ENCODE results near the gene MRPL20. TPM values are rescaled to one million over a fixed set of nuclear protein-coding genes. Genes with fewer than 3 reads are reported as not detected.

Gene MRPL20
- polyA plus RNA-seq, 1 of the 3 experiments (the other 2 are of a cell fraction) = 210 TPM

- no peak for TF ChIP-seq FOSL2 (IDR thresholded peaks at IDR 0.05; ENCODE audit: borderline replicate concordance, low read depth)
- no peak for TF ChIP-seq SMC3 (IDR thresholded peaks at IDR 0.05; ENCODE audit: low read depth, low read length)
- TF ChIP-seq SIN3A (IDR thresholded peaks at IDR 0.05; ENCODE audit: borderline replicate concordance, low read depth, low read length) = no peak
- TF ChIP-seq POLR2AphosphoS5 (IDR thresholded peaks at IDR 0.05; ENCODE audit: low read depth, low read length) = no peak
These were observed 40.4 kb downstream of the MRPL20 start (continued) for GRCh38 chr1:1366699-1367066.

GRCh38 chr1:1365875-1366698 is 41.0 kb downstream of the MRPL20 start:
- H3K4me2 ChIP-seq = no peak overlapping the region
- no peak for DNase-seq
- 63% methylated on average over 10 of the region's 10 CpGs for WGBS (ENCODE audit: low lambda C conversion rate)
- no peak overlapping the region for H3K9ac ChIP-seq
- no peaks in the 10 kb centered on the region for H3K9me2 ChIP-seq
- ChIA-PET POLR2A (no interaction called here), CTCF (interaction anchor here (1.6 kb wide), 1 partner anchor 33 kb away, joined by 3 read pairs; the partner anchor contains the start of gene CCNL2)
- no peaks in the 10 kb centered on the region for H3K79me2 ChIP-seq (ENCODE audit: insufficient read depth)
- H2AFZ ChIP-seq (ENCODE audit: low read depth) = no peak overlapping the region
- peaks cover 9% of the 10 kb centered on the region for H3F3A ChIP-seq (replicated peaks; ENCODE audit: insufficient read depth)
- peaks cover 2 to 3% of the 10 kb centered on the region in 2 experiments; a peak in 3 of 4 replicates for H3K4me1 ChIP-seq (ENCODE audit: control insufficient read depth in 1 of 2, insufficient read depth in 2 of 2, low read depth in 1 of 2, low read length in 1 of 2)
- H3K36me3 ChIP-seq (replicated peaks in 1 of 2; ENCODE audit: control insufficient read depth in 1 of 2, insufficient read depth in 2 of 2, low read length in 1 of 2) = no peaks in the 10 kb centered on the region
- no peak overlapping the region for H3K4me3 ChIP-seq (ENCODE audit: low read depth in 2 of 2, low read length in 1 of 2)
- no peak for TF ChIP-seq GATA2 (CRISPR knock-in tag; IDR thresholded peaks at IDR 0.05)
- no peak for TF ChIP-seq SIN3A (IDR thresholded peaks at IDR 0.05; ENCODE audit: borderline replicate concordance, low read depth, low read length)
- no peak for TF ChIP-seq EP300 (IDR thresholded peaks at IDR 0.05; ENCODE audit: borderline replicate concordance in 1 of 2, low read depth in 1 of 2, low read length in 1 of 2)
- no peak for TF ChIP-seq SMC3 (IDR thresholded peaks at IDR 0.05; ENCODE audit: low read depth, low read length)
- TF ChIP-seq ELF1 (IDR thresholded peaks at IDR 0.05) = no peak
- TF ChIP-seq TAF1 (IDR thresholded peaks at IDR 0.05; ENCODE audit: borderline replicate concordance, low read depth, low read length) = no peak
- no peak for TF ChIP-seq USF1 (IDR thresholded peaks at IDR 0.05; ENCODE audit: borderline replicate concordance, low read depth)
- TF ChIP-seq POLR2AphosphoS5 (IDR thresholded peaks at IDR 0.05; ENCODE audit: low read depth, low read length) = no peak
- TF ChIP-seq RCOR1 (IDR thresholded peaks at IDR 0.05; ENCODE audit: low read length) = no peak
- no peak for TF ChIP-seq TEAD4 (IDR thresholded peaks at IDR 0.05; ENCODE audit: borderline replicate concordance, insufficient read depth)
- no peak for TF ChIP-seq FOXJ3 (CRISPR knock-in tag; IDR thresholded peaks at IDR 0.05)
- no peak for TF ChIP-seq EZH2phosphoT487 (IDR thresholded peaks at IDR 0.05; ENCODE audit: borderline replicate concordance, low read depth)
- no peaks in the 10 kb centered on the region for H4K20me1 ChIP-seq (ENCODE audit: insufficient read depth)
- no peaks in the 10 kb centered on the region for H3K9me3 ChIP-seq
- H3K27ac ChIP-seq (ENCODE audit: low read depth in 2 of 2, low read length in 1 of 2) = no peak overlapping the region
- H3K27me3 ChIP-seq (ENCODE audit: insufficient read depth) = no peaks in the 10 kb centered on the region

- ChIA-PET CTCF (interaction anchor here (1.6 kb wide), 1 partner anchor 35 kb away, joined by 3 read pairs; the partner anchor contains the start of gene CCNL2), POLR2A (no interaction called here)
- H3K9ac ChIP-seq = no peak overlapping the region
- no peaks in the 10 kb centered on the region for H3K27me3 ChIP-seq (ENCODE audit: insufficient read depth)
- H3K36me3 ChIP-seq (replicated peaks in 1 of 2; ENCODE audit: control insufficient read depth in 1 of 2, insufficient read depth in 2 of 2, low read length in 1 of 2) = no peaks in the 10 kb centered on the region
- 84% methylated on average over 13 of the region's 14 CpGs for WGBS (ENCODE audit: low lambda C conversion rate)
- no peaks in the 10 kb centered on the region for H3K9me3 ChIP-seq
- no peaks in the 10 kb centered on the region for H4K20me1 ChIP-seq (ENCODE audit: insufficient read depth)
- no peaks in the 10 kb centered on the region for H3K9me2 ChIP-seq
- TF ChIP-seq NFIC (IDR thresholded peaks at IDR 0.05; ENCODE audit: borderline replicate concordance) (no peak), TEAD4 (IDR thresholded peaks at IDR 0.05; ENCODE audit: borderline replicate concordance, insufficient read depth) (no peak), FOXM1 (IDR thresholded peaks at IDR 0.05; ENCODE audit: low read depth) (no peak), GABPA (IDR thresholded peaks at IDR 0.05; ENCODE audit: low read depth) (no peak), POLR2AphosphoS5 (IDR thresholded peaks at IDR 0.05; ENCODE audit: low read depth, low read length) (no peak)
- H3K4me1 ChIP-seq (ENCODE audit: control insufficient read depth in 1 of 2, insufficient read depth in 2 of 2, low read depth in 1 of 2, low read length in 1 of 2) = peaks cover 16 to 22% of the 10 kb centered on the region in 2 experiments; a peak in 3 of 4 replicates
- DNase-seq = no peak
- no peak overlapping the region for H3K4me3 ChIP-seq (ENCODE audit: low read depth in 2 of 2, low read length in 1 of 2)
- no peak overlapping the region for H3K27ac ChIP-seq (ENCODE audit: low read depth in 2 of 2, low read length in 1 of 2)
- peaks cover 11% of the 10 kb centered on the region for H3F3A ChIP-seq (replicated peaks; ENCODE audit: insufficient read depth)
- H3K4me2 ChIP-seq = no peak overlapping the region
- no peaks in the 10 kb centered on the region for H3K79me2 ChIP-seq (ENCODE audit: insufficient read depth)
- no peak overlapping the region for H2AFZ ChIP-seq (ENCODE audit: low read depth)
These were observed 42.8 kb downstream of the MRPL20 start for GRCh38 chr1:1364266-1364665.

Measured in SK-N-SH (cell line).